Loucy (cell line): ENCODE measurements around the gene KLF8.

Experiments
- EZH2phosphoT487 ChIP-seq: fragments of 200-600 bp; IDR thresholded peaks from 2 replicates; pipeline ENCODE4 v1.6.1; 2018; ENCODE audit warnings: antibody characterized with exemption, mild to moderate bottlenecking, moderate library complexity, borderline replicate concordance
- TF ChIP-seq, protein P1 (sequence below): fragments of 200-600 bp; sonication (generic); conservative IDR thresholded peaks from 2 replicates; pipeline ENCODE4 v1.5.1; 2014; ENCODE audit warnings: mild to moderate bottlenecking, antibody characterized with exemption, low read length

DNA sequence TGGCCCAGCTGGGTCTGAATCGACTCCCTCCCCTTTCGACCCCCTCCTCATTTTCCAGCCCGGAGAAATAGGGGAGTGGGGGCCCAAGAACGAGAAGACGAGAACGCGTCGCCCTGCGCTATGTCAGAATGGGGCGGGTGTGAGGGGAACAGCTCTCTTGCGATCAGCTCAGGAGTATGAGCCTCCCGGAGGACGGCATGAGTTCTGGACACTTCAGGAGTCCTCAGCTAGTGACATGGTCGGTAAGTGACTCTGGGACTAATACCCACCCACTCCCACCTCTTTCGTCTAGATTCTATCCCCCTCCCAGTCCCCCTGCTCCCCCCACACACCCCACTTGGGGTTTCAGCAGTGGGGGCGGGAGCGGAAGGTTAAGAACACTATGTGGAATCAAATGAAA lies 944 bp downstream of the KLF8 start:
- TF ChIP-seq, protein P1, sequence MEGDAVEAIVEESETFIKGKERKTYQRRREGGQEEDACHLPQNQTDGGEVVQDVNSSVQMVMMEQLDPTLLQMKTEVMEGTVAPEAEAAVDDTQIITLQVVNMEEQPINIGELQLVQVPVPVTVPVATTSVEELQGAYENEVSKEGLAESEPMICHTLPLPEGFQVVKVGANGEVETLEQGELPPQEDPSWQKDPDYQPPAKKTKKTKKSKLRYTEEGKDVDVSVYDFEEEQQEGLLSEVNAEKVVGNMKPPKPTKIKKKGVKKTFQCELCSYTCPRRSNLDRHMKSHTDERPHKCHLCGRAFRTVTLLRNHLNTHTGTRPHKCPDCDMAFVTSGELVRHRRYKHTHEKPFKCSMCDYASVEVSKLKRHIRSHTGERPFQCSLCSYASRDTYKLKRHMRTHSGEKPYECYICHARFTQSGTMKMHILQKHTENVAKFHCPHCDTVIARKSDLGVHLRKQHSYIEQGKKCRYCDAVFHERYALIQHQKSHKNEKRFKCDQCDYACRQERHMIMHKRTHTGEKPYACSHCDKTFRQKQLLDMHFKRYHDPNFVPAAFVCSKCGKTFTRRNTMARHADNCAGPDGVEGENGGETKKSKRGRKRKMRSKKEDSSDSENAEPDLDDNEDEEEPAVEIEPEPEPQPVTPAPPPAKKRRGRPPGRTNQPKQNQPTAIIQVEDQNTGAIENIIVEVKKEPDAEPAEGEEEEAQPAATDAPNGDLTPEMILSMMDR, result no peak
- no peak for TF ChIP-seq EZH2phosphoT487
